ENCODE measurements around the gene RUNX1. TPM values are rescaled to one million over a fixed set of nuclear protein-coding genes. Genes with fewer than 3 reads are reported as not detected.

The RUNX1 gene
- total RNA-seq, 2 donors from 2014 or later, result 3.8 to 7.6 TPM

DNA sequence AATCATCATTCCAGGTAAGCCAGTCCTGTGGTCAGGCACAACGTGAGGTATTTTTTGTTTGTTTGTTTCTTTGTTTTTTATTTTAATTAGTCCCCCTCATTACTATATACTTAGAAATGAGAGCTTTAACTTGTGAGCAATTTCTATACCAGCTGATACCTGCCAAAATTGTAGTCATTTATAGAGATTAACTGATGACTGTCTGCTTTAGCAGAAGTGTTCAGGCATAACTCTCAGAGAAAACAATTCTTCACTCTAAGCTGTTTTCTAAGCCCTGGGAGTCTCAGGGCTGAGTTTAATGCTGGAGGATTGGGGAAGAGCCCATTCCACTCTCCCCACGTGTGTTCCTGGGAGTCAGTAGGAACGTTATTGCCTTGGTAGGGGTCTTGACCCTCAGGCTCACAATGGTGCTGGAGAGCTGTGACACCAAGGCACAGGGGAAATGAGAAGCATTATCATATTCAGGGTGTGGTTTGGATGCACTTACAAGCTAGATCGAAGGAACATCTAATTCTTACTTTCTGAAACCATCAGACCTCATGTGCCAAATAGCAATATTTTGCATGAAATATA, 212.1 kb downstream of the RUNX1 start:
- no peak for DNase-seq (ENCODE audit: low spot score)
- Histone ChIP-seq H3K4me1 (no peaks in the 10 kb centered on the region), H3K36me3 (no peaks in the 10 kb centered on the region), H3K4me3 (no peak overlapping the region), H3K27me3 (no peaks in the 10 kb centered on the region), H3K9me3 (no peaks in the 10 kb centered on the region), H3K27ac (peak overlapping the region in 1 of 2 donors; percentile 26)
- TF ChIP-seq, protein P1, sequence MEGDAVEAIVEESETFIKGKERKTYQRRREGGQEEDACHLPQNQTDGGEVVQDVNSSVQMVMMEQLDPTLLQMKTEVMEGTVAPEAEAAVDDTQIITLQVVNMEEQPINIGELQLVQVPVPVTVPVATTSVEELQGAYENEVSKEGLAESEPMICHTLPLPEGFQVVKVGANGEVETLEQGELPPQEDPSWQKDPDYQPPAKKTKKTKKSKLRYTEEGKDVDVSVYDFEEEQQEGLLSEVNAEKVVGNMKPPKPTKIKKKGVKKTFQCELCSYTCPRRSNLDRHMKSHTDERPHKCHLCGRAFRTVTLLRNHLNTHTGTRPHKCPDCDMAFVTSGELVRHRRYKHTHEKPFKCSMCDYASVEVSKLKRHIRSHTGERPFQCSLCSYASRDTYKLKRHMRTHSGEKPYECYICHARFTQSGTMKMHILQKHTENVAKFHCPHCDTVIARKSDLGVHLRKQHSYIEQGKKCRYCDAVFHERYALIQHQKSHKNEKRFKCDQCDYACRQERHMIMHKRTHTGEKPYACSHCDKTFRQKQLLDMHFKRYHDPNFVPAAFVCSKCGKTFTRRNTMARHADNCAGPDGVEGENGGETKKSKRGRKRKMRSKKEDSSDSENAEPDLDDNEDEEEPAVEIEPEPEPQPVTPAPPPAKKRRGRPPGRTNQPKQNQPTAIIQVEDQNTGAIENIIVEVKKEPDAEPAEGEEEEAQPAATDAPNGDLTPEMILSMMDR (IDR thresholded peaks at IDR 0.05), result no peak

DNA sequence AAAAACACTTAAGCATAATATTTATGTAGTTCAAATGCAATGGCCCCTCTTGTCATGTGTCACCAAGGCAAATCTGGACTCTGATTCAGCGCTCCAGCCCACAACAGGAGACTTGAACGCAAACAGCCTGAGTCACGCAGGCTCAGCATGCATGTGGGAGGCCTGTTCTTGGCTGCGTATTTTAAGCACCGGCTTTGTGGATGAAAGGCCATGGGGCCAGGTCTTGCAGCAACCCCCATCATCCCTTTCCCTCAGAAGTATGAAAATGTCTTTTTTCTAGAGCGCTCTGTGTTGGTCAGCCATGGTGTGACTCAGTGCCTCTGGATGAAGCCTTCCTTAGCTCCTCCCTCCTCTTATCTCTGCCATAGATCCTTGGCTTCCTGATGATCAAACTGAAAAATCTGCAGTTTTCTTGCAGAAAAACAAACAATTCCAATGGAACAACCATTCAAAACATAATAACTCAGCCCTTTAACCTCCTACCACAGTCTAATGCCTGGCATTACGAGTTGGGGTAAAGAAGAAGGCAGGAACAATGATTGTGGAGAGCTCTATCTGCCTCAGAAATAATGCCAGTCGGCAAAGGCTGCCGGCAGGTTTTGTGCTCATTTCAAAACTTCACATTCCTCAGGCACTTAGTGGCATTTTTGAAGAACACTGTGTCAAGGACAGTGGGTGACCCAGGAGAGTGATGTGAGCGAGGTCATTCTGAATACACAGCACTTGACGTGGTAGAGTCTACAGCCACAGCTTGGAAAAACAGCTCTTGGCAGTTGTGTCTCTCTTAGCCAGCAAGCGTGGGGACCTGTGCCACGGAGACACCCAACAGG, 212.8 kb downstream of the RUNX1 start:
- H3K4me1 ChIP-seq, result no peaks in the 10 kb centered on the region

DNA sequence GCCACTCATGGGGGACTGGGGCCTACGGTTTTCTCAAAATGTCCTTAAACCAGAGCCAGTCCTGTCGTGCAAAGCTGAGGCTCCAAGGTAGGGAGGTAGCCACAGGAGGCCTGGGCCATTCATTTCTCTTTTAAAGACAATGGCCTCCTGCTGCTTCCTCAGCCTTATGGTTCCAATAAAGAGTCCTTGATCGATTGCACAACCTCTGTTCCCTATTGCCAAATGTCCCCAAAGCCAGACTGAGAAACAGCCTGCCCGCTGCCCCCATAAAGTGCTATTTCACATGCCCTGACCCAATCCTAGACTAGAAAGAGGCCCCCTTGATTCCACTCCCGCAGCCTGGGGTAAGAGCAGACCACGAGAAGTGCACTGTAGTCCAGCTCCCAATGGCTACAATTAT, 213.6 kb downstream of the RUNX1 start:
- Histone ChIP-seq H3K4me3 (no peak overlapping the region), H3K4me1 (no peaks in the 10 kb centered on the region), H3K9me3 (no peaks in the 10 kb centered on the region), H3K27ac (peak overlapping the region in 1 of 2 donors; percentile 29), H3K36me3 (no peaks in the 10 kb centered on the region), H3K27me3 (no peaks in the 10 kb centered on the region)
- DNase-seq (ENCODE audit: low spot score), result peak; percentile 80
- TF ChIP-seq, protein P1 (IDR thresholded peaks at IDR 0.05), result no peak

More for the DNA sequence above, 212.8 kb downstream of the RUNX1 start:
- DNase-seq (ENCODE audit: low spot score), result peak; percentile 89
- H3K9me3 ChIP-seq, result no peaks in the 10 kb centered on the region
- no peaks in the 10 kb centered on the region for H3K36me3 ChIP-seq
- no peaks in the 10 kb centered on the region for H3K27me3 ChIP-seq
- H3K27ac ChIP-seq, result peak overlapping the region in 1 of 2 donors; percentile 29
- TF ChIP-seq, protein P1 (IDR thresholded peaks at IDR 0.05), result no peak
- H3K4me3 ChIP-seq, result no peak overlapping the region

DNA sequence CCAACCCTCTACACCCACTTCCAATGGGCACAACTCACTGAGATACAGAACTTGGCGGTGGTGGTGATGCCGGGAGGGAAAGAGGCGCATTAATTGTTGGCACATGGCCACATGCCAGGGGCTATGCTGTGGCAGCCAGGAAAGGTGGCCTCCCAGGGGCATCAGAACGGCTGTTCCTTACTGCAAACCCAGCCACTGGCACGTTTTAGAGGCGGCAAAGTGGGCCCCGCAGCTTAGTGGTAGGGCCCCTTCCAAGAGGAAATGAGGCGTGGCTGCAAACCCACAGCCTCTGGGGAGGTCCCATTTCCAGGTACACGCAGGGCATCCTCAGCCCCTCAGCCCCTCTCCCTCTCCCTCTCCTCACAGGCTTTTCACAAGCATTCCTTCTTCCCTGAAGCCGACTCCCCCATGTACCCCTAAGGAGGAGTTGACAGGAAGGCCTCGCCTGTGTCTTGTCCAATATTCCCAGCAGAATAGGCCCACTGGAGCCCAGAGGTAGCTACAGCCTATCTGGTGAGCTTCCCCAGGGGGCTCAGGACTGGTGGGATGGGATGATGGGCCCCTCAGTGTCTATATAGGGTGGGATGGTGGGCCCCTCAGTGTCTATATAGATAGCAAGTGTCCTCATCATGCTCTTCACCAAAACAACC, 214.1 kb downstream of the RUNX1 start:
- Histone ChIP-seq H3K4me3 (no peak overlapping the region), H3K27ac (no peak overlapping the region), H3K9me3 (no peaks in the 10 kb centered on the region), H3K4me1 (no peaks in the 10 kb centered on the region), H3K27me3 (no peaks in the 10 kb centered on the region), H3K36me3 (no peaks in the 10 kb centered on the region)
- TF ChIP-seq, protein P1 (IDR thresholded peaks at IDR 0.05), result no peak
- DNase-seq (ENCODE audit: low spot score), result no peak

DNA sequence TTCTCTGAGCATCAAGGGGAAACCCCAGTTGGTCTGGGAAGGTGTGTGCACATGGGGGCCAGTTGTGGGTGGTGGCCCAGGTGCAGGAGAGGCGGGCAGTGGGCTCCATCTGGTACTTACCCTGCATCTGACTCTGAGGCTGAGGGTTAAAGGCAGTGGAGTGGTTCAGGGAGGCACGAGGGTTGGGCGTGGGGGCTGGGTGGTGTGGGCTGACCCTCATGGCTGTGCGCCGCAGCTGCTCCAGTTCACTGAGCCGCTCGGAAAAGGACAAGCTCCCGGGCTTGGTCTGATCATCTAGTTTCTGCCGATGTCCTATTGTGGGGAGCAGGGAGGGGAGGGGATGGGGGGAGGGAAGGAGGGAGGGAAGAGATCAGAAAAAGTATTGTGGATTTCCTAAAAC, 214.8 kb downstream of the RUNX1 start:
- Histone ChIP-seq H3K27ac (no peak overlapping the region), H3K4me1 (no peaks in the 10 kb centered on the region), H3K36me3 (no peaks in the 10 kb centered on the region), H3K9me3 (no peaks in the 10 kb centered on the region), H3K4me3 (no peak overlapping the region), H3K27me3 (no peaks in the 10 kb centered on the region)
- TF ChIP-seq, protein P1 (IDR thresholded peaks at IDR 0.05), result no peak
- no peak for DNase-seq (ENCODE audit: low spot score)

All from right atrium auricular region (tissue), 2 donors.